ENCODE measurements around the gene RAP1GAP2.

GRCh38 chr17:2852729-2853282, 56.6 kb downstream of the RAP1GAP2 start:
- TF ChIP-seq POLR2A (IDR thresholded peaks at IDR 0.05), result no peak
- TF ChIP-seq CTCF (IDR thresholded peaks at IDR 0.05), result no peak

All from uterus (tissue), 2 donors.